Spleen (tissue), 11 donors: ENCODE data around the gene CBARP. TPM values are rescaled to one million over a fixed set of nuclear protein-coding genes. Genes with fewer than 3 reads are reported as not detected.

Experiments used
- DNase-seq: peaks from one replicate; pipeline ENCODE4 v3.0.0-alpha.2; 2020
- H3K27ac ChIP-seq, 8 donors: fragments of 200-600 bp; sonication (generic) in 7 of 8; 1 replicate in 4 of 8; 2 replicates in 4 of 8; pipeline versions ENCODE4 v1.5.0 to v1.8.0; 2016 to 2021; ENCODE audit warnings: inconsistent platforms in 4 of 8, mild to moderate bottlenecking in 4 of 8, moderate library complexity in 1 of 8
- H3K27me3 ChIP-seq, 7 donors: fragments of 200-600 bp; sonication (generic) in 6 of 7; replicated peaks in 1 of 7; 1 replicate in 4 of 7; 2 replicates in 3 of 7; pipeline versions ENCODE4 v1.5.0 to v1.8.0; 2016 to 2021; ENCODE audit warnings: inconsistent platforms in 3 of 7, mild to moderate bottlenecking in 1 of 7
- H3K36me3 ChIP-seq, 6 donors: fragments of 200-600 bp; sonication (generic) in 5 of 6; 1 replicate in 4 of 6; 2 replicates in 2 of 6; pipeline versions ENCODE4 v1.5.0 to v1.8.0; 2016 to 2021; ENCODE audit warnings: inconsistent platforms in 2 of 6
- H3K4me1 ChIP-seq, 6 donors: fragments of 200-600 bp; sonication (generic) in 5 of 6; 1 replicate in 3 of 6; 2 replicates in 3 of 6; pipeline versions ENCODE4 v1.5.0 to v1.8.0; 2016 to 2021; ENCODE audit warnings: inconsistent platforms in 3 of 6
- H3K4me3 ChIP-seq, 8 donors: fragments of 200-600 bp; sonication (generic) in 7 of 8; 1 replicate in 4 of 8; 2 replicates in 4 of 8; pipeline versions ENCODE4 v1.5.0 to v1.8.0; 2016 to 2021; ENCODE audit warnings: inconsistent platforms in 4 of 8, mild to moderate bottlenecking in 4 of 8, moderate library complexity in 2 of 8
- H3K9me3 ChIP-seq, 8 donors: fragments of 200-600 bp; sonication (generic) in 7 of 8; 1 replicate in 4 of 8; 2 replicates in 4 of 8; pipeline versions ENCODE4 v1.5.0 to v1.8.0; 2016 to 2021; ENCODE audit warnings: inconsistent platforms in 4 of 8
- POLR2A ChIP-seq, 3 donors: fragments of 450-650 bp; IDR thresholded peaks; one replicate each; pipeline ENCODE4 v1.5.1; 2017; ENCODE audit warnings: antibody characterized with exemption in 3 of 3, mild to moderate bottlenecking in 1 of 3
- POLR2AphosphoS5 ChIP-seq, 3 donors: sonication (generic); formaldehyde crosslinking; IDR thresholded peaks; one replicate each; pipeline ENCODE4 v1.5.1; 2017; ENCODE audit warnings: antibody characterized with exemption in 3 of 3
- WGBS, 5 donors: extraction: QIAGEN DNeasy Blood & Tissue Kit in 3 of 5; methylation state at CpG; one replicate each; pipeline versions ENCODE4 v1.1.5 to v1.1.7; 2013 to 2018; 5-methylcytosine and 5-hydroxymethylcytosine counted together
- intact Hi-C: fragments of 100-400 bp; cut with DNase I; formaldehyde crosslinking; loops from one replicate; pipeline ENCODE4 v1.15.0; 2023; ENCODE audit warnings: low total_unique reads
- polyA plus RNA-seq, 3 donors: library from polyadenylated mRNA; stranded (reverse); fragments of 200-250 nt; gene quantifications; one replicate each; pipeline ENCODE4 v1.2.1, GENCODE V29; 2013
- total RNA-seq, 7 donors: library from RNA; depleted of rRNA in 3 of 7; stranded (reverse); fragments of >200 nt in 3 of 7; fragmentation: NEBNext Ultra II Directional in 4 of 7; extraction: Animal tissue kit (Norgen Biotek cat#: 25700) in 4 of 7; gene quantifications; one replicate each; pipeline versions ENCODE4 v1.1.0 to v1.2.1, GENCODE V29; 2016 to 2021
- TF ChIP-seq, protein P1 (sequence below), 11 experiments: fragments of 200-600 bp in 7 of 11; fragments of 450-650 bp in 4 of 11; sonication (generic) in 4 of 11; IDR thresholded peaks in 8 of 11; conservative IDR thresholded peaks in 3 of 11; 1 replicate in 7 of 11; 2 replicates in 4 of 11; pipeline versions ENCODE4 v1.4.0 to v1.8.0; 2016 to 2021; ENCODE audit warnings: antibody characterized with exemption in 11 of 11, inconsistent platforms in 4 of 11, mild to moderate bottlenecking in 1 of 11
- donor health status: healthy with polysubstance abuse.
- donor health status: DM: no; HTN: no; CAD: no; lungs with moderate emphysema.
- donor health status: DM: no; HTN: no; CAD: no.
- donor health status: Bipolar disorder and iron deficiency.
- donor health status: healthy.
- donor health status: DM: no; HTN: no; CAD: no.
- donor health status: DM: yes; HTN: yes; CAD: no.

The CBARP gene
- total and polyA plus RNA-seq, 10 donors = 0.05 to 1.2 (median 0.41) TPM; not detected in 2

- peak overlapping the region in 7 of 8 donors; percentile 8 to 97 (median 62) for H3K4me3 ChIP-seq
- peaks cover 0 to 51% (median 18%) of the 10 kb centered on the region in 7 donors for H3K27me3 ChIP-seq
- intact Hi-C loops = no loop called here
- peak overlapping the region in 7 of 8 donors; percentile 55 to 100 (median 66) for H3K27ac ChIP-seq
- peaks cover 0 to 15% (median 0%) of the 10 kb centered on the region in 6 donors for H3K36me3 ChIP-seq
- WGBS, 5 donors = 2 to 15% (median 13%) methylated on average over 41 to 84 of the region's 84 CpGs
- H3K9me3 ChIP-seq = no peaks in the 10 kb centered on the region
- TF ChIP-seq POLR2AphosphoS5 (IDR thresholded peaks at IDR 0.05) (peak in 2 of 3 donors; percentile 64), POLR2A (IDR thresholded peaks at IDR 0.05) (no peak)
- TF ChIP-seq, protein P1, sequence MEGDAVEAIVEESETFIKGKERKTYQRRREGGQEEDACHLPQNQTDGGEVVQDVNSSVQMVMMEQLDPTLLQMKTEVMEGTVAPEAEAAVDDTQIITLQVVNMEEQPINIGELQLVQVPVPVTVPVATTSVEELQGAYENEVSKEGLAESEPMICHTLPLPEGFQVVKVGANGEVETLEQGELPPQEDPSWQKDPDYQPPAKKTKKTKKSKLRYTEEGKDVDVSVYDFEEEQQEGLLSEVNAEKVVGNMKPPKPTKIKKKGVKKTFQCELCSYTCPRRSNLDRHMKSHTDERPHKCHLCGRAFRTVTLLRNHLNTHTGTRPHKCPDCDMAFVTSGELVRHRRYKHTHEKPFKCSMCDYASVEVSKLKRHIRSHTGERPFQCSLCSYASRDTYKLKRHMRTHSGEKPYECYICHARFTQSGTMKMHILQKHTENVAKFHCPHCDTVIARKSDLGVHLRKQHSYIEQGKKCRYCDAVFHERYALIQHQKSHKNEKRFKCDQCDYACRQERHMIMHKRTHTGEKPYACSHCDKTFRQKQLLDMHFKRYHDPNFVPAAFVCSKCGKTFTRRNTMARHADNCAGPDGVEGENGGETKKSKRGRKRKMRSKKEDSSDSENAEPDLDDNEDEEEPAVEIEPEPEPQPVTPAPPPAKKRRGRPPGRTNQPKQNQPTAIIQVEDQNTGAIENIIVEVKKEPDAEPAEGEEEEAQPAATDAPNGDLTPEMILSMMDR (IDR thresholded peaks at IDR 0.05 in 8 of 11, conservative IDR thresholded peaks at IDR 0.05 in 3 of 11) = peak; percentile 48 to 99 (median 93)
- DNase-seq = peak; percentile 95
- peaks cover 45 to 85% (median 72%) of the 10 kb centered on the region in 6 donors for H3K4me1 ChIP-seq
These were observed 2.3 kb upstream of the CBARP start for GRCh38 chr19:1239796-1240737.

DNA sequence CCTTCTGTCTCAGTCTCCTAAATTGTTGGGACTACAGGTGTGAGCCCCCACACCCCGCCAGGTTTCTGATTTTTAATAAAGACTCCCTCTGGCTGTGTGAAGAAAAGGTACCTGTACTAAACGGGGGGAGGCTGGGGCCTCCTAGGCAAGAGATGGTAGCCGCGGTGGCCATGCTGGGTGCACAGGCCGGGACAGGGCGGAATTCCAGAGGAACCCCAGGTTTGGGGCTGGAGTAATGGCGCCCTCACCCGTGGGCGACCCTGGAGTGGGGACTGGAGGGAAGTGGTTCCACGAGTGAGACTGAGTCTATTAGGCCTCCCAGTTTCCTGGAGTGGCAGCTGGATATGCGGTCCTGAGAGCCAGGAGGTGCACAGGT, 1.6 kb upstream of the CBARP start:
- no peaks in the 10 kb centered on the region for H3K9me3 ChIP-seq
- TF ChIP-seq POLR2A (IDR thresholded peaks at IDR 0.05) (no peak), POLR2AphosphoS5 (IDR thresholded peaks at IDR 0.05) (no peak)
- TF ChIP-seq, protein P1 (IDR thresholded peaks at IDR 0.05 in 8 of 11, conservative IDR thresholded peaks at IDR 0.05 in 3 of 11) = no peak
- intact Hi-C loops = no loop called here
- peaks cover 0 to 51% (median 18%) of the 10 kb centered on the region in 7 donors for H3K27me3 ChIP-seq
- H3K27ac ChIP-seq = peak overlapping the region in 5 of 8 donors; percentile 61 to 100 (median 69)
- 62 to 84% (median 73%) methylated on average over 10 to 11 of the region's 11 CpGs for WGBS, 5 donors
- peak overlapping the region in 1 of 8 donors; percentile 97 for H3K4me3 ChIP-seq
- DNase-seq = no peak
- H3K4me1 ChIP-seq = peaks cover 38 to 79% (median 65%) of the 10 kb centered on the region in 6 donors
- H3K36me3 ChIP-seq = peaks cover 0 to 15% (median 0%) of the 10 kb centered on the region in 6 donors

GRCh38 chr19:1238369-1239303, 831 bp upstream of the CBARP start:
- Histone ChIP-seq H3K27ac (peak overlapping the region in 2 of 8 donors; percentile 31 to 69), H3K4me1 (peaks cover 32 to 77% (median 60%) of the 10 kb centered on the region in 6 donors), H3K27me3 (peaks cover 0 to 51% (median 18%) of the 10 kb centered on the region in 7 donors), H3K9me3 (no peaks in the 10 kb centered on the region), H3K4me3 (peak overlapping the region in 7 of 8 donors; percentile 7 to 71 (median 42)), H3K36me3 (peaks cover 0 to 7% (median 0%) of the 10 kb centered on the region in 6 donors)
- DNase-seq = no peak
- intact Hi-C loops = no loop called here
- TF ChIP-seq, protein P1 (IDR thresholded peaks at IDR 0.05 in 8 of 11, conservative IDR thresholded peaks at IDR 0.05 in 3 of 11) = no peak
- peak in 1 of 3 donors; percentile 12 for TF ChIP-seq POLR2AphosphoS5 (IDR thresholded peaks at IDR 0.05)
- no peak for TF ChIP-seq POLR2A (IDR thresholded peaks at IDR 0.05)
- 56 to 67% (median 61%) methylated on average over 30 to 34 of the region's 34 CpGs for WGBS, 5 donors
